Measurements from ENCODE around the gene IER3. TPM values are rescaled to one million over a fixed set of nuclear protein-coding genes. Genes with fewer than 3 reads are reported as not detected.

Gene IER3
- total and polyA plus RNA-seq, 9 of the 15 experiments (the other 6 are each of a cell fraction or from before 2014, with no cell fraction given) = 1.5 to 30.0 (median 11.5) TPM

DNA sequence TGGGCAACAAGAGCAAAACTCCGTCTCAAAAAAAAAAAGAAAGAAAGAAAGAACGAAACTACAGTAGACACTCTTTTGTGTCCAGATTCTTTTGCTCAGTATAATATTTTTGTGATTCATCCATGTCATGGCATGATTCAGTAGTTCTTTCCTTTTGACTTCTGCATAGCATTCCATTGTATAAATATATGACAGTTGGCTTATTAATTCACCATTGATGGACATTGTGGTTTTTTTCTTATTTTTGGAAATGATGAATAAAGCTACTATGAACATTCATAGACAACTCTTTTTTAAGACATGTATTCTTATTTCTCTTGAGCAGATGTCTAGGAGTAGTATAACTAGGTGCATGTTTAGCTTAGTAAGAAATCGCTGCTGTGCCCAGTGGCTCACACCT lies 10.3 kb upstream of the IER3 start:
- no peak overlapping the region for H3K27ac ChIP-seq (ENCODE audit: extremely low read depth, low read depth, low read length)
- H2AFZ ChIP-seq (ENCODE audit: low read depth, low read length) = no peak overlapping the region
- ChIA-PET POLR2A (interaction anchor here (1.3 to 1.5 kb wide), 3 partner anchors 9 to 12 kb away, joined by 4 to 9 read pairs (median 5); partner anchors contain the start of gene IER3), CTCF (ENCODE audit: low intra/inter-chr PET ratio) (no interaction called here)
- H3K9ac ChIP-seq (ENCODE audit: insufficient read depth in 1 of 2, low read depth in 2 of 2, low read length in 2 of 2) = no peak overlapping the region
- H3K27me3 ChIP-seq (ENCODE audit: control insufficient read depth in 2 of 2, insufficient read depth in 2 of 2, low read length in 2 of 2) = no peaks in the 10 kb centered on the region
- H3K79me2 ChIP-seq (ENCODE audit: control insufficient read depth, insufficient read depth, low read length) = no peaks in the 10 kb centered on the region
- H3K4me2 ChIP-seq (ENCODE audit: insufficient read depth, low read length) = no peak overlapping the region
- H3K4me3 ChIP-seq = no peak overlapping the region
- ATAC-seq = no peak
- no peaks in the 10 kb centered on the region for H3K9me3 ChIP-seq (replicated peaks; ENCODE audit: control insufficient read depth, insufficient read depth, low read depth, low read length)
- H3K36me3 ChIP-seq (ENCODE audit: control insufficient read depth, insufficient read depth, low read length) = no peaks in the 10 kb centered on the region
- WGBS (ENCODE audit: insufficient coverage, low coverage, missing lambda C conversion rate) = 75% methylated on average over 3 of the region's 3 CpGs
- no peak for TF ChIP-seq ZNF584 (CRISPR knock-in tag; IDR thresholded peaks at IDR 0.05; ENCODE audit: low read depth)
- no peaks in the 10 kb centered on the region for H3K9me1 ChIP-seq (ENCODE audit: control insufficient read depth, insufficient read depth, low read length)
- peaks cover 10 to 17% of the 10 kb centered on the region in 2 experiments for H3K4me1 ChIP-seq (replicated peaks in 1 of 2; ENCODE audit: control insufficient read depth in 2 of 2, insufficient read depth in 2 of 2, low read length in 2 of 2)
- in situ Hi-C loops (cut with MboI) (no loop called here), intact Hi-C loops (cut with micrococcal nuclease) (no loop called here)
- no peak for FAIRE-seq
- no peak for DNase-seq (ENCODE audit: extremely low read depth in 1 of 4, low spot score in 3 of 4)
- H4K20me1 ChIP-seq (replicated peaks; ENCODE audit: control insufficient read depth, insufficient read depth, low read length) = no peaks in the 10 kb centered on the region
- no TSS peak for BruUV-seq (replicated peaks)

DNA sequence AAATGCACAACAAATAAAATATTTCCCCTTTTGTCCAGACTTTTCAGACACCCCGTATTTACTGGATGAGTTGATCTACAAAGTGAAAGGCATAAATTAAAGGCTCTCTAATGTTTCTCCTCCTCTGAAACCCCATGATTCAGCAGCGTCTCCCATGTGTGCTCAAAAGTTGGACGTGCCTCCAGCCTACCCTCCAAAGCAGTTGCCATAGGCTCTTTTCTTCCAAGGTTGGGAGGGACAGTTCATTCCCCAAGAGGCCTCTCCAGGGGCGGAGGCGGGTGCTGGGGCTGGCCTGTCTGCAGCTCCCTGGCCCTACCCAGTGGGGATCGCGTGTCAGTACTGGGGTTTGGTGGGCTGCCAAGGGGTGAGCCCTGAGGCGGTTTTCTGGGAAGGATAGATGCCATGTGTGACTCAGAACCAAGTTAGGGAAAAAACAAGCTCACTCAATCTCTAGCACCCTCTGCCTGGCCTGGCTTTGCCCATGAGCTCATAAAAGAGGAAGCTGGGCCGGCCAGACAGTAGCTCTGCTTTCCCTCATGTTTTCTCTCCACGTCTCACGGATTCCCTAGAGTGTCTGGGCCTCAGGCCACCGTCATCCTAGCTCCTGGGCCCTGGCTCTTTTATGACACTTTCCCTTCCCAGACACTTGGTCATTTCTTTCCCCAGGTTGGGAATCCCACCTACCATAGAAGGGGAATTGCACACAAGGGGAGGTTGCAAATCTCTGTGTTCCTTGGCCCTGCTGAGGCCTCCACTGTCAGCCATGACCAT lies 8.0 kb upstream of the IER3 start:
- Histone ChIP-seq H3K27ac (ENCODE audit: extremely low read depth, low read depth, low read length) (peak overlapping the region; percentile 14; the same call in 1 of the 3 replicates), H4K20me1 (replicated peaks; ENCODE audit: control insufficient read depth, insufficient read depth, low read length) (no peaks in the 10 kb centered on the region), H3K9ac (ENCODE audit: insufficient read depth in 1 of 2, low read depth in 2 of 2, low read length in 2 of 2) (peak overlapping the region in 1 of 2 experiments; percentile 76; a peak in 2 of 4 replicates), H2AFZ (ENCODE audit: low read depth, low read length) (peak overlapping the region; percentile 63), H3K27me3 (ENCODE audit: control insufficient read depth in 2 of 2, insufficient read depth in 2 of 2, low read length in 2 of 2) (no peaks in the 10 kb centered on the region), H3K9me3 (replicated peaks; ENCODE audit: control insufficient read depth, insufficient read depth, low read depth, low read length) (no peaks in the 10 kb centered on the region), H3K9me1 (ENCODE audit: control insufficient read depth, insufficient read depth, low read length) (no peaks in the 10 kb centered on the region), H3K4me3 (no peak overlapping the region), H3K36me3 (ENCODE audit: control insufficient read depth, insufficient read depth, low read length) (no peaks in the 10 kb centered on the region), H3K79me2 (ENCODE audit: control insufficient read depth, insufficient read depth, low read length) (no peaks in the 10 kb centered on the region), H3K4me1 (replicated peaks in 1 of 2; ENCODE audit: control insufficient read depth in 2 of 2, insufficient read depth in 2 of 2, low read length in 2 of 2) (peaks cover 12 to 26% of the 10 kb centered on the region in 2 experiments), H3K4me2 (ENCODE audit: insufficient read depth, low read length) (no peak overlapping the region)
- ChIA-PET CTCF (ENCODE audit: low intra/inter-chr PET ratio) (no interaction called here), POLR2A (interaction anchor here (0.6 to 1.8 kb wide), 10 partner anchors 8 to 200 kb away, joined by 3 to 10 read pairs (median 3); partner anchors contain the start of gene IER3)
- intact Hi-C loops (cut with micrococcal nuclease) (no loop called here), in situ Hi-C loops (cut with MboI) (no loop called here)
- DNase-seq (ENCODE audit: extremely low read depth in 1 of 4, low spot score in 3 of 4) (peak in 1 of 4 experiments; percentile 43), FAIRE-seq (no peak), ATAC-seq (peak; percentile 74)
- no TSS peak for BruUV-seq (replicated peaks)
- 45% methylated on average over 12 of the region's 12 CpGs for WGBS (ENCODE audit: insufficient coverage, low coverage, missing lambda C conversion rate)
- TF ChIP-seq ARHGAP35 (IDR thresholded peaks at IDR 0.05; ENCODE audit: partially characterized antibody) = no peak
- no peak for TF ChIP-seq NR2C2 (CRISPR knock-in tag; IDR thresholded peaks at IDR 0.05)
- peak; percentile 39; the same call in 1 of the 2 replicates for TF ChIP-seq NR2C2 (tag; IDR thresholded peaks at IDR 0.05)
- TF ChIP-seq ZNF695 (CRISPR knock-in tag; IDR thresholded peaks at IDR 0.05) = no peak
- 0 out of 2 replicates have a peak, but pooled peaks have one; percentile 17 for TF ChIP-seq DDX20 (tag; IDR thresholded peaks at IDR 0.05; ENCODE audit: low read depth)
- TF ChIP-seq KHSRP (IDR thresholded peaks at IDR 0.05) = no peak
- no peak for TF ChIP-seq KDM2B (CRISPR knock-in tag; IDR thresholded peaks at IDR 0.05)
- 0 out of 2 replicates have a peak, but pooled peaks have one; percentile 35 for TF ChIP-seq PTRF (tag; IDR thresholded peaks at IDR 0.05)
- no peak for TF ChIP-seq ZBTB17 (CRISPR knock-in tag; IDR thresholded peaks at IDR 0.05)
- peak; percentile 58; the same call in 1 of the 2 replicates for TF ChIP-seq ZNF584 (CRISPR knock-in tag; IDR thresholded peaks at IDR 0.05; ENCODE audit: low read depth)
- TF ChIP-seq, protein P1, sequence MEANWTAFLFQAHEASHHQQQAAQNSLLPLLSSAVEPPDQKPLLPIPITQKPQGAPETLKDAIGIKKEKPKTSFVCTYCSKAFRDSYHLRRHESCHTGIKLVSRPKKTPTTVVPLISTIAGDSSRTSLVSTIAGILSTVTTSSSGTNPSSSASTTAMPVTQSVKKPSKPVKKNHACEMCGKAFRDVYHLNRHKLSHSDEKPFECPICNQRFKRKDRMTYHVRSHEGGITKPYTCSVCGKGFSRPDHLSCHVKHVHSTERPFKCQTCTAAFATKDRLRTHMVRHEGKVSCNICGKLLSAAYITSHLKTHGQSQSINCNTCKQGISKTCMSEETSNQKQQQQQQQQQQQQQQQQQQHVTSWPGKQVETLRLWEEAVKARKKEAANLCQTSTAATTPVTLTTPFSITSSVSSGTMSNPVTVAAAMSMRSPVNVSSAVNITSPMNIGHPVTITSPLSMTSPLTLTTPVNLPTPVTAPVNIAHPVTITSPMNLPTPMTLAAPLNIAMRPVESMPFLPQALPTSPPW (CRISPR knock-in tag; IDR thresholded peaks at IDR 0.05) = peak; percentile 31; the same call in 1 of the 2 replicates
- peak; percentile 9; the same call in 1 of the 2 replicates for TF ChIP-seq CXXC5 (CRISPR knock-in tag; IDR thresholded peaks at IDR 0.05)
- no peak for TF ChIP-seq TGIF2 (CRISPR knock-in tag; IDR thresholded peaks at IDR 0.05)
